Muscle of leg (tissue), 11 donors: ENCODE data around the gene SCG5. TPM values are rescaled to one million over a fixed set of nuclear protein-coding genes. Genes with fewer than 3 reads are reported as not detected.

Experiments used
- DNase-seq: peaks from one replicate; pipeline ENCODE4 v3.0.0; 2013
- H3K27ac ChIP-seq: one replicate; pipeline ENCODE4 v1.5.1; 2013; ENCODE audit warnings: mild to moderate bottlenecking, low read length, control low read depth
- H3K27me3 ChIP-seq: one replicate; pipeline ENCODE4 v1.6.1; 2013; ENCODE audit warnings: low read length; ENCODE audit not compliant: control insufficient read depth, insufficient read depth
- H3K36me3 ChIP-seq: one replicate; pipeline ENCODE4 v1.6.1; 2013; ENCODE audit warnings: low read length; ENCODE audit not compliant: control insufficient read depth, insufficient read depth
- H3K4me1 ChIP-seq: one replicate; pipeline ENCODE4 v1.6.1; 2013; ENCODE audit warnings: low read length; ENCODE audit not compliant: control insufficient read depth, insufficient read depth
- H3K4me3 ChIP-seq: one replicate; pipeline ENCODE4 v1.5.1; 2013; ENCODE audit warnings: low read length, control low read depth
- H3K9me3 ChIP-seq: replicated peaks from 2 replicates; pipeline ENCODE4 v1.6.1; 2013; ENCODE audit warnings: low read depth, low read length; ENCODE audit not compliant: control insufficient read depth
- WGBS: methylation state at CpG from one replicate; pipeline ENCODE4 v1.1.5; 2013; ENCODE audit warnings: missing lambda C conversion rate; ENCODE audit not compliant: insufficient coverage; 5-methylcytosine and 5-hydroxymethylcytosine counted together
- polyA plus RNA-seq, 8 donors: library from polyadenylated mRNA; unstranded; fragments of 120-200 nt; gene quantifications; one replicate each; pipeline versions ENCODE4 v1.2.1 to v1.2.3, GENCODE V29; 2013; ENCODE audit warnings: inconsistent platforms in 1 of 8, low replicate concordance in 1 of 8; ENCODE audit not compliant: insufficient read length in 8 of 8, insufficient read depth in 1 of 8
- total RNA-seq: library from RNA; stranded (reverse); fragments of 120-200 nt; gene quantifications from one replicate; pipeline ENCODE4 v1.2.4, GENCODE V29; 2013

SCG5 gene
- total and polyA plus RNA-seq, 9 donors = 8.0 to 25.9 (median 12.9) TPM

DNA sequence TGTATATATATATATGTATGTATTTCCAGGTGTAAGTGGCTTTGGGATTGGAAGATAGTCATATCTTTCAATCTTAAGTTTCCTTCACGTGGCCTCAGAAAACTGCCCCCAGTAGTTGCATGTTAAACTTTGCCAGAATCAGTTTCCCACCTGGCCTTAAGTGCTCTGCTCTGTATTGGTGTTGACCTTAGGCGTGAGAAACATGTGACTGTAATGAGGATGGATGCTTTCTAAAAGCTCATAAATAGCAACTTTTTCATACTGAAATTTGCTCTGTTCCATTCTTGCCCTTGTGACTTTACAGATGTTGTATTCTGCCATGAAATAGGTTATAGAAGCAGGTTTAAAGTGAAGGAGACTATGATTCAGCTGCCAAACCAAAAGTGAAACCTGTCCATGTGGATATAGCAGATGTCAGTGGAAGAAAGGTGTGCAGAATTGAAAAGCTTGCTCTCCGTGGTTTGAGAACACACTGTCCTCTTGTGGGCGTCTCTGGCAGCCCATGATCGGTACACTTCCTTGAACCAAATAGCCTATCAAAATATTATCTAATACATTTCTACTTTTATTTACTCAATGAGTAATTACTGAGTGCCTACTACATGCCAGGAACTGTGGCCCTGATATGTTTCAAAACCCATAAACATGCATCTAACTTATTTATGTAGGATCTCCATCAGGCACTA is 15.8 kb downstream of the SCG5 start:
- peaks cover 2% of the 10 kb centered on the region for H3K4me1 ChIP-seq
- H3K9me3 ChIP-seq = no peaks in the 10 kb centered on the region
- DNase-seq = no peak
- no peaks in the 10 kb centered on the region for H3K27me3 ChIP-seq
- H3K4me3 ChIP-seq = no peak overlapping the region
- H3K36me3 ChIP-seq = no peaks in the 10 kb centered on the region
- WGBS = no CpG with 5 or more reads among the region's 5 CpGs
- no peak overlapping the region for H3K27ac ChIP-seq

DNA sequence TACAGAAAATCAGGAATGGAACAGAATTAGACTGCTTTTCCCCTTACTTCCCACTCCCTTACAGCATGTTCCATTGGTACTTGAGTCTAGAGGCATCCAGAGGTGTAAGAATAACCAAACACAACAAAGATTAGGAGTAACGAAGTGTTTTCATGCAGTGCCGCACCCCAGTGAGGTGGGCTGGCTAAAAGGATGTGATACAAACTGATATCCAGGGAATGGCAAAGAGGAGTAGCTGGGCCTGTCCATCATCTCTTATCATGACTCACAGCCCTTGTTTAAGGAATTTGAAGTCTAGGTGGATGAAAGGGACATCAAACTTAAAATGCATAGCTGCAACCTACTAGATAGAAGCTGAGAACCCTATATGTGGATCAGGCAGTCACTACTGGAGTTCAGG is 16.4 kb downstream of the SCG5 start:
- H3K9me3 ChIP-seq = no peaks in the 10 kb centered on the region
- no CpG with 5 or more reads among the region's 2 CpGs for WGBS
- no peak overlapping the region for H3K27ac ChIP-seq
- no peak overlapping the region for H3K4me3 ChIP-seq
- H3K4me1 ChIP-seq = peaks cover 2% of the 10 kb centered on the region
- no peak for DNase-seq
- no peaks in the 10 kb centered on the region for H3K27me3 ChIP-seq
- H3K36me3 ChIP-seq = no peaks in the 10 kb centered on the region

DNA sequence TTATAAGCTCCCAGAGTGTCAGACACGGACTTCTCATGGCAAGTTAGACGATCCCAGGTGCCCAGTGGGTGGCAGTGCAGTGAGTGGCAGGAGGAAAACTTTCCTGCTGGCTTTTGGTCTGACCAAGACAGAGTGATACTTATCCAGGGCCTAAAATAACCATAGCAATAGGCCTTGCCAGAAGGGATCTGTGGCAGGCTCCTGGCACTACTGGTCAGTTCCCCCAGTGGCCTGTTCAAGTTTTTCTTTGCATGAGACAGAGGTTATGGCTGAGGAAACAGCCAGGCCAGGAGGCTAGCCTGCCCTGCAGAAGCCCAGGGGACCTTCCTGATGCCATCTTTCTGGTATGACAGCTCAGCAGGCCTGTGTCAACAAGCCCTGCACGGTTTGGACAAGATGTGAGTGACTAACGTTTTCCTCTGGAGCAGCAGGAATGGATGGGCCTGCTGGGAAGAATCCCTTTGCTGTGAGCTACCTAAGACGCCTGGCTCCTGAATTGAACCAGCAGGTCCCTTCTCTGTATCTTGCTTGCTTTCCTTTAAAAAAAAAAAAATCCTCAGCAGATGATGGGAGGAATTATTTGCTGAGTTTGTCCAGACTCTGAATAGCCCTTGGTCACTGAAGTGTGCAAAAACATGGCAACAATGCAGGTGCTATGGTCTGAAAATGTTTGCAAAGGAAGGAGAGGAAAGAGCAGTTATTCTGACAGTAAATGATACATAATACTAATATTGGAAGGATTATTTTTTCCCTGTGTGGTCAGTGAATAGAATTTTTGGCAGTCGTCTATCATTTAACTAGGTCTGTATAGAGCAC is 18.0 kb downstream of the SCG5 start:
- Histone ChIP-seq H3K27me3 (no peaks in the 10 kb centered on the region), H3K4me1 (peaks cover 2% of the 10 kb centered on the region), H3K27ac (no peak overlapping the region), H3K36me3 (no peaks in the 10 kb centered on the region), H3K4me3 (no peak overlapping the region), H3K9me3 (no peaks in the 10 kb centered on the region)
- WGBS = 40% methylated on average over 4 of the region's 6 CpGs
- peak; percentile 75 for DNase-seq

DNA sequence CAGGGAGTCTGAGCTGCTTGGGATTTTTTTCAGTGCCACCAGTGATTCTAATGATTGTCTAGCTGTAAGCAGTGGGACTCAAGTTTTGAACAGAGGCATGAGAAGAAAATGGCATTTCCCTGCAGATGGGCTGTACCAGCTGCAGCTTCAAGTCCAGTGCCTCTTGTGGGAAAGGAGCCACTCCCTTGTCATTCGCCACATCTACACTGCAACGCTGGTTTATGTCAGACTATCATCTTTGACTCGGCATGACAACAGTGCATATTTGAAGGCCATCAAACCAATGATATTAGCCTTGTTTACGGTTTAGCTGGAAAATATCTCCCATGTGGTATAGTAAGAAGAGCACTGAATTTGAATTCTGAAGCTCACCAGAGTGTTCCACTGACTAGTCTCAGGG is 22.2 kb downstream of the SCG5 start:
- H3K27ac ChIP-seq = no peak overlapping the region
- H3K9me3 ChIP-seq = no peaks in the 10 kb centered on the region
- H3K4me3 ChIP-seq = no peak overlapping the region
- H3K27me3 ChIP-seq = no peaks in the 10 kb centered on the region
- WGBS = 87% methylated on average over 3 of the region's 4 CpGs
- no peak for DNase-seq
- no peaks in the 10 kb centered on the region for H3K36me3 ChIP-seq
- peaks cover 2% of the 10 kb centered on the region for H3K4me1 ChIP-seq

DNA sequence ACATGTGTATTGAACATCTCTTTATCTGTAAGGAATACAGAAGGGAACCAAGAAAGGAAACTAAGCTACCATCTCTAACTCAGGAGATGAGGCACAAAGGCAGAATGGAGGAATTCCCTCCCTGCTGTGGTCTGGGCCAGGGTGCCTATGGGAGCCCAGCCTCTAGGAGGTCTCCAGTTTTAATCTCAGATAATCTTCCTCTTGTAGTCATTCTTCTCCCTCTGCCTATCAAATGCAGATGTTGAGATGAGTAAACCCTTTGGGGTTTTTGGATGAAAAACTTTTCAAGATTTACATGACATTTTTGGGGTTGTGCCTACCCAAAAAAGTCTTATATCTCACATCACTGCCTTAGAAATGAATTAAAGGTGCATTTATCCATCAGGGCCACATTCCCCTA is 23.3 kb downstream of the SCG5 start:
- Histone ChIP-seq H3K4me3 (no peak overlapping the region), H3K36me3 (no peaks in the 10 kb centered on the region), H3K9me3 (no peaks in the 10 kb centered on the region), H3K4me1 (no peaks in the 10 kb centered on the region), H3K27me3 (no peaks in the 10 kb centered on the region), H3K27ac (no peak overlapping the region)
- DNase-seq = no peak

DNA sequence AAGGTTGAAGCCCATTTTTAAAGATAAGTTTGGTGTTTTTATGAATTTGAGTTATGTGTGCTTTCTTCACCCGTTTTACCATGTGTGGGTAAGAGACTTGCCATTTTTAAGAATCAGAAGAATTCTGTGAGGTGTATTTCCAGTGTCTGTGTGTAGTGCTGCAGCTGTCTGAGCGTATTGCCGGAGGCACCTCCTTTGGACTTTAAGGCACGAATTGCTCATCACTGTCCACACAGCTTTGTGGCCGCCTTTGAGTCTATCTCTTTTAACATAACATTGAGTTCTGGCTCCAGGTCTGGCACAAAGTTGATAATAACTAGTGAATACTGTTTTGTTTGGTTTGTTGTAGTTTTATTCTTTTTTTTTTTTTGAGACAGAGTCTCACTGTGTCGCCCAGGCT is 25.8 kb downstream of the SCG5 start:
- Histone ChIP-seq H3K27ac (no peak overlapping the region), H3K4me1 (no peaks in the 10 kb centered on the region), H3K36me3 (no peaks in the 10 kb centered on the region), H3K27me3 (no peaks in the 10 kb centered on the region), H3K9me3 (no peaks in the 10 kb centered on the region), H3K4me3 (no peak overlapping the region)
- no peak for DNase-seq
- 94% methylated on average over 2 of the region's 6 CpGs for WGBS

DNA sequence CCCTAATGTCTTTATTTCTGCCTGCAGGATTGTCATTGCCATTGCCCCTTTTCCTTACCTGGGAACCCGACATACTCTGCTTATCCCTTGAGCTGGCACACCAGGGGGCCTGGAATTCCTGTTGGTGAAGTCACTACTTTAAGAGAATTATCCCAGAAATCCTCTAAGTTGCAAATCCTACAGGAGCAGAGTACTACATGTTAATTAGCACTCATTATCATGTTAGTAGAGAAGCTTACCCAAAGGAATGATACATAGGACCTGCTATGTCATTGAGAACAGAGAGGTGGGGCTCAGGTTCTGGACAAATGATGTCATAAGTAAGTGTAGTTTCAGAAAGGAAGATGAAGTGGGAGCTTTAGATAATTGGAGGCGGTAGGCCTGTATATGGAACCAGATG is 27.4 kb downstream of the SCG5 start:
- Histone ChIP-seq H3K36me3 (no peaks in the 10 kb centered on the region), H3K27me3 (no peaks in the 10 kb centered on the region), H3K4me1 (no peaks in the 10 kb centered on the region), H3K27ac (no peak overlapping the region), H3K4me3 (no peak overlapping the region), H3K9me3 (no peaks in the 10 kb centered on the region)
- no CpG with 5 or more reads among the region's 2 CpGs for WGBS
- DNase-seq = no peak

DNA sequence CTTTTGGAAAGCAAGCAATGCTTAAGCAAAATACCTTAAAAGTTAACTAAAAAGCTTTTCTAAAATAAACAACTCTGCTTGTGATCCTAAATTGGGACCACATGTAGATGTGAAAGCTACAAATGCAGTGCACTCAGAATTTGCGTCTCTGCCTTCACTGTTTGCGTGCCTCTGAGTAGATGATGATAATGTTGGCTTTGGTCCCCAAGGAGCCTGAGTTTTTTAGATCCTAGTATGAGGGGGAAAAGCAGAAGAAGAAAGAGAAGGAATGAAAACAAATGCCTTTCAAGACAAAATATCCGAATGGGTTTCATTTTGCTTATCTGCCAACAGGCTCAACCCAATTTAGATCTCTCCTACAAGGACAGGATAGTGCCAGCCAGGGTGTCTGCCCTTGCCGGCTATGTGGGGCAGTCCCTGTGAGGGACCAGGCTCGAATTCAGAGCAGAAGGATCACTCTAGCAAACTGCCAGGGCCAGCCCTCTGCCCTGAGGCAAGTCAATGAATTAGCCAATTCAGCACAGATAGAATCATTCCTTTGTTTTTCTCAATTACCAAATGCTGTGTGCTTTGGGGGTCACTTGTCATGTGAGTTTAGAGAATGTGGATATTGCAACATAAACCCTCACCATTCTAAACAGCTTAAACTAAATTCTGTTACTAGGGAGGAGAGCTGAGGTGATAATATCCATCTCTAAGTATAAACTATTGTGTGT is 28.5 kb downstream of the SCG5 start:
- 100% methylated on average over 1 of the region's 5 CpGs for WGBS
- DNase-seq = peak; percentile 29
- no peak overlapping the region for H3K4me3 ChIP-seq
- H3K36me3 ChIP-seq = no peaks in the 10 kb centered on the region
- no peaks in the 10 kb centered on the region for H3K27me3 ChIP-seq
- no peaks in the 10 kb centered on the region for H3K9me3 ChIP-seq
- no peak overlapping the region for H3K27ac ChIP-seq
- no peaks in the 10 kb centered on the region for H3K4me1 ChIP-seq

DNA sequence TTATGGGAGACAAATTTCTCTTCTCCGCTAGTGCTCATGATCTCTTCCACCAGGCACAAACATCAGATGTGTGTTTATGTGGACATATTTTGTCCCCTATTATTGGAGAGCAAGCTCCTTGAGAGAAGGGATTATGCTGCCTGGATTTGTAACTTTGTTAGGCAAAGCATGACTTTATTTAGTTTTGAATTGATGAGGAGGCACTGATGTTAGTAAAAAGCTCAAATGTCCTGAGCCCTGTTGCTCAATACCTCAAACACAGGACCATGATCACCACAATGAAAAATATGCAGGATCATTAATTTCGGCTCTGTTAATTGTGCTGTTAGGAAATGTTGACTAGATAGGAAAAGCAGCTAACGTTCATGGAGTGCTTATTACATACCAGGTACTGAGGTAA is 29.1 kb downstream of the SCG5 start:
- no CpG with 5 or more reads among the region's 3 CpGs for WGBS
- Histone ChIP-seq H3K27me3 (no peaks in the 10 kb centered on the region), H3K27ac (no peak overlapping the region)

More for the DNA sequence above, 29.1 kb downstream of the SCG5 start:
- H3K4me3 ChIP-seq = no peak overlapping the region
- no peak for DNase-seq
- no peaks in the 10 kb centered on the region for H3K36me3 ChIP-seq
- no peaks in the 10 kb centered on the region for H3K9me3 ChIP-seq
- no peaks in the 10 kb centered on the region for H3K4me1 ChIP-seq
